Tibial artery (tissue), 4 donors: Measurements from ENCODE around the gene SKAP1.

ENCODE experiments used
- DNase-seq, 2 donors: peaks; one replicate each; pipeline ENCODE4 v3.0.0-alpha.2; 2019
- H3K27ac ChIP-seq, 2 donors: fragments of 200-600 bp; sonication (generic) in 1 of 2; 1 replicate in 1 of 2; 2 replicates in 1 of 2; pipeline ENCODE4 v1.5.1; 2018 to 2019; ENCODE audit warnings: mild to moderate bottlenecking in 1 of 2
- H3K27me3 ChIP-seq, 2 donors: fragments of 200-600 bp; sonication (generic) in 1 of 2; one replicate each; pipeline versions ENCODE4 v1.5.1 to v1.6.0; 2016 to 2019
- H3K36me3 ChIP-seq, 3 donors: fragments of 200-600 bp; sonication (generic) in 2 of 3; one replicate each; pipeline ENCODE4 v1.5.1; 2016 to 2019; ENCODE audit warnings: mild to moderate bottlenecking in 2 of 3
- H3K4me1 ChIP-seq, 4 donors: fragments of 200-600 bp; sonication (generic) in 2 of 4; 1 replicate in 3 of 4; 2 replicates in 1 of 4; pipeline ENCODE4 v1.5.1; 2016 to 2019
- H3K4me3 ChIP-seq, 2 donors: fragments of 200-600 bp; sonication (generic) in 1 of 2; 1 replicate in 1 of 2; 2 replicates in 1 of 2; pipeline ENCODE4 v1.5.1; 2018 to 2019; ENCODE audit warnings: mild to moderate bottlenecking in 2 of 2
- H3K9me3 ChIP-seq, 3 donors: fragments of 200-600 bp; sonication (generic) in 1 of 3; one replicate each; pipeline ENCODE4 v1.5.1; 2016 to 2019
- CTCF ChIP-seq, 2 experiments: fragments of 200-600 bp in 1 of 2; fragments of 450-650 bp in 1 of 2; IDR thresholded peaks; one replicate each; pipeline ENCODE4 v1.5.1; 2017 to 2019; ENCODE audit warnings: antibody characterized with exemption in 2 of 2, mild to moderate bottlenecking in 1 of 2, moderate library complexity in 1 of 2
- intact Hi-C: fragments of 100-400 bp; cut with DNase I; formaldehyde crosslinking; loops from one replicate; pipeline ENCODE4 v1.15.0; 2023; ENCODE audit warnings: low total_unique reads

The SKAP1 gene

GRCh38 chr17:48389903-48390302 lies 40.1 kb downstream of the SKAP1 start:
- Histone ChIP-seq H3K27ac (no peak overlapping the region), H3K4me1 (peaks cover 0 to 18% (median 0%) of the 10 kb centered on the region in 4 donors), H3K36me3 (no peaks in the 10 kb centered on the region), H3K27me3 (peaks cover 0 to 23% of the 10 kb centered on the region in 2 donors), H3K4me3 (no peak overlapping the region), H3K9me3 (no peaks in the 10 kb centered on the region)
- TF ChIP-seq CTCF (IDR thresholded peaks at IDR 0.05): no peak
- no peak for DNase-seq
- intact Hi-C loops: no loop called here

DNA sequence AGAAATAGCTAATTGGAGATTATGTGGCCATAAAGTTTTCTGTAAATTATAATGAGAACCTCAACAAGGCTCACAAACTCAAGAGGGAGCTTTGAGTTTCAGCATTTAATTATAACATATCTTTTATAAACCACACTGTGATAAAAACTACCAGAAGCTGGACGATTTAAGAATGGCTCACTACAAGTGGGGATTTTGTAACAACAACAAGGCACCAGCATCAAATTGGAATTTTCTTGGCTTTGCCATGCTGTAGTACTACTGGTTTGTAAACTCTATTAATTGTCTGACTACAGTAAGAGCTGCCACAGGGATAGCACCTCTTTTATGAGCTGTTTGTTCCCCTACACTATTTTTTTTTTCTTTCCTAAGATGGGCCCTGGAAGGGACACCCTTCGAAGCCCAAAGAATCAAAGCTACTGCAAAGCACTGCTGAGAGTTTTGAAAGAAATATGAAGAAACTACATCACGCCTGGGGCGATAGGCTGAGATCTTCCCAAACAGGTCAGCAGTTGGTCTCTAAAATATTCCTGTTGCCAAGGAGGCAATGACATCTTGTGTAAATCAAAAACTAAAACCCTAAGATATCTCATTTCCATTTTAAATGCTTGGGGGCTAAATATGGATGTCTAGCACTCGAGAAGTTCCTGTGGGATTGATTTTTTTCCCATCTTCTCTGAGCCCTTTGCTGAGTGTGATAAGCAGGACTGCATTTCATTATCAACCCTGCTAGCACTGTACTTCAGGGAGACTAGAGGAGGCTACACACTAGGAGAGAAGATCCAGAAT lies 40.9 kb downstream of the SKAP1 start:
- no peak for TF ChIP-seq CTCF (IDR thresholded peaks at IDR 0.05)
- Histone ChIP-seq H3K4me3 (no peak overlapping the region), H3K9me3 (no peaks in the 10 kb centered on the region), H3K27ac (no peak overlapping the region), H3K27me3 (peaks cover 0 to 28% of the 10 kb centered on the region in 2 donors), H3K4me1 (peaks cover 0 to 18% (median 0%) of the 10 kb centered on the region in 4 donors), H3K36me3 (no peaks in the 10 kb centered on the region)
- intact Hi-C loops: no loop called here
- no peak for DNase-seq

- H3K4me1 ChIP-seq: no peaks in the 10 kb centered on the region
- H3K27me3 ChIP-seq: peaks cover 0 to 44% of the 10 kb centered on the region in 2 donors
- intact Hi-C loops: no loop called here
- no peaks in the 10 kb centered on the region for H3K9me3 ChIP-seq
- no peak overlapping the region for H3K4me3 ChIP-seq
- no peak overlapping the region for H3K27ac ChIP-seq
- DNase-seq: no peak
- TF ChIP-seq CTCF (IDR thresholded peaks at IDR 0.05): no peak
- H3K36me3 ChIP-seq: no peaks in the 10 kb centered on the region
Measured at GRCh38 chr17:48386826-48387225, 43.2 kb downstream of the SKAP1 start.

- Histone ChIP-seq H3K4me3 (no peak overlapping the region), H3K4me1 (no peaks in the 10 kb centered on the region), H3K9me3 (no peaks in the 10 kb centered on the region), H3K27me3 (peaks cover 0 to 50% of the 10 kb centered on the region in 2 donors), H3K36me3 (no peaks in the 10 kb centered on the region), H3K27ac (no peak overlapping the region)
- TF ChIP-seq CTCF (IDR thresholded peaks at IDR 0.05): no peak
- no peak for DNase-seq
- intact Hi-C loops: no loop called here
Measured at GRCh38 chr17:48385319-48385718, 44.7 kb downstream of the SKAP1 start.

DNA sequence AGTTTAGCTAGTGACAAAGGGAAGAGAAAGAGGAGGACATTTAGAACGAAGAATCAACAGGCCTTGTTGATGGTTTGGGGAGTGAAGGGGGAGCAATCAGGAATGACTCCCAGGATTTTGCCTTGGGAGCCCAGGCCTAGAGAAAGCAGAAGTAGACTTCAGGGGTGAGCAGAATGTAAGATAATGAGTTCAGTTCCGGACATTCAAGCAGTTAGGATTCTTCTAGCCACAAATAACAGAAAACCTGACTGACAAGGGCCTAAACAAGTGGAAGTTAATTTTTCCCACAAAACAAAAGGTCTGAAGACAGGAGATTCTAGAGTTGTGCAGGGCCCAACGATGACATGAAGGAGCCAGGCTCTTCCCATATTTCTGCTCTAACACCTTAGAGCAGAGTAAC lies 45.9 kb downstream of the SKAP1 start:
- H3K27ac ChIP-seq: no peak overlapping the region
- DNase-seq: no peak
- no peaks in the 10 kb centered on the region for H3K4me1 ChIP-seq
- no peak overlapping the region for H3K4me3 ChIP-seq
- H3K27me3 ChIP-seq: peaks cover 0 to 50% of the 10 kb centered on the region in 2 donors
- intact Hi-C loops: no loop called here
- H3K36me3 ChIP-seq: no peaks in the 10 kb centered on the region
- H3K9me3 ChIP-seq: no peaks in the 10 kb centered on the region
- no peak for TF ChIP-seq CTCF (IDR thresholded peaks at IDR 0.05)
